ENCODE data around the gene PHF2. TPM values are rescaled to one million over a fixed set of nuclear protein-coding genes. Genes with fewer than 3 reads are reported as not detected.

The PHF2 gene
- total RNA-seq, 1 experiment from 2014 or later = 12.9 TPM

DNA sequence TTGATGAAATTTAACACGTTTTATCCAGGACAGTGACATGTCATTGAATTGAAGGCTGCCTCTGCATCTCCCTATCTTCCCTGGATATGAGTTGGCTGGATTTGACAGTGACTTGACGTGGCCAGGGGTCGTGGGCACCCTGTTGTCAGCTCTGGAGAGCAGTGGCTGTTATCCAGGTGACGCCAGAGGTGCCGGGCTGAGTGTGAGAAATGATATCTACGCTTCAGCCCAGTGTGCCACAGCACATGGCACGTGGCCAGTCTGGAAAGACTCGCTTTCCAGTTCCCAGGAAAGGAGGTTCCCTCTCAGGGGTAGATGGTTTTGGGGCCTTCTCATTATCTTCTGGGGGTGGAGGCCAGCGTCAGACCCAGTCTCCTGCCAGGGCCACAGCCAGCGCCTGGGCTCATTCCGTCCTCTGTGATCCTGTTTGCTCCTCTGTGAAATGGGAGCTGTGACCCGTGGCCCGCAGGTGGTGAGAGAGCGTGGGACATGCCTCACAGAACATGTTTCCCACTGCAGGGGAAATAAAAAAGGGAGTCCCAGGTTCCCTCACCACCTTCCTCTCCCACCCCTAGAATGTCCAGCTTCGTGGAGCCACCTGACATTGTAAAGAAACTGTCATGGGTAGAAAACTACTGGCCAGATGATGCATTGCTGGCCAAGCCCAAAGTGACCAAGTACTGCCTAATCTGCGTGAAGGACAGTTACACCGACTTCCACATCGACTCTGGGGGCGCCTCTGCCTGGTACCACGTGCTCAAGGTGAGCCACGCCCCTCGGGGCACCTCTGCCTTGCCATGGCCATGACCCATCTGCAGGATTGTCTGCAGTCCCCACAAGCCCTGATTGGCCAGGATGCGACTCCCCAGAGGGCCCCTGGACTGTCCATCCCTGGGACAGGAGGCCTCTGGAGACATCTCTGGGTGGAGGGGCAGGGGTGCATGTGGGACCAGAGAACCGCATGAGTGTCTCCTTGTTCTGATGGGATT, 76.5 kb downstream of the PHF2 start:
- in situ Hi-C loops (cut with HindIII; ENCODE audit: low pct_unique_long_range_greater_than_20kb, low sequenced_read_pairs) = no loop called here
- no peak for DNase-seq (ENCODE audit: low read depth, low spot score)

DNA sequence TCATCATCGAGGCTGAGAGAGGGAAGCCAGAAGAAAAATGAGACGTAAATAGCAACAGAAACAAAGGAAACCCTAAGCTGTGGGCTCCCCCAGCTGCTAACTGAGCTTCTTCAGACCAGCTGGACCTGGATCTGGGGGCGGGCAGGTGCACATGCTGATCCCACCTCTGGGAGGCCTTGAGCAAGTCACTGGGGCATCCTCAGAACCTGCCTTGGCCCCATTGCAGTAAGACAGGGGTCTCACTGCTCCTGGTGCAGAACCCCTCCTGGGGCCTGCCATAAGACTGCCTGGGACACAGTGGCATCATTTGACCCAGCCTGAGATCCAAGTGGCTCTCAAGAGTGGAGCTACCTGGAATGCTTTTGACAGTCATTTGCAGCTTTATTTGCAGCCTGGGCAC, 77.4 kb downstream of the PHF2 start:
- no peak for DNase-seq (ENCODE audit: low read depth, low spot score)
- in situ Hi-C loops (cut with HindIII; ENCODE audit: low pct_unique_long_range_greater_than_20kb, low sequenced_read_pairs) = no loop called here

DNA sequence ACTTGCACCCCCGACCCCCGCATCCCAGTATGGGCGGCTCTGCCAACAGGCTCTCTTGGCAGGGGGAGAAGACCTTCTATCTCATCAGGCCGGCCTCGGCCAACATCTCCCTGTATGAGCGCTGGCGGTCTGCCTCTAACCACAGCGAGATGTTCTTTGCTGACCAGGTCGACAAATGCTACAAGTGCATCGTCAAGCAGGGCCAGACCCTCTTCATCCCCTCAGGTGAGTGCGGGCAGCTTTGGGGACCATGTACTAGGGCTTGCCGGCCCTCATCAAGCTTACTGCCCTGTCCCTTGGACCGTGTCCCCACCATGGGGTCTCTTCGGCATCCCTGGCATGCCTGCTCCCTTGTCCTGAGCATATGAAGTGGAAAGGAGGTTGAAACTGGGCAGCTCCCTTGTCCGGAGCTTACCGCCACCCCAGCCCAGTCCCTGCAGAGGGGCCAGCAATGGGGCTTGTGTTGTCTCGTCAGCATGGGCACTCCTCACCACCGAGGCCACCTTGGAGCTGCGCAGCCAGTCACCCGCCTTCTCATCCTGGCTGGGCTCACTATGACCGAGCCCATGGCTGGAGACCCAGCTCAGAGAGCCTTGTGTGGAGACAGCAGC, 78.1 kb downstream of the PHF2 start:
- in situ Hi-C loops (cut with HindIII; ENCODE audit: low pct_unique_long_range_greater_than_20kb, low sequenced_read_pairs) = no loop called here
- no peak for DNase-seq (ENCODE audit: low read depth, low spot score)

DNA sequence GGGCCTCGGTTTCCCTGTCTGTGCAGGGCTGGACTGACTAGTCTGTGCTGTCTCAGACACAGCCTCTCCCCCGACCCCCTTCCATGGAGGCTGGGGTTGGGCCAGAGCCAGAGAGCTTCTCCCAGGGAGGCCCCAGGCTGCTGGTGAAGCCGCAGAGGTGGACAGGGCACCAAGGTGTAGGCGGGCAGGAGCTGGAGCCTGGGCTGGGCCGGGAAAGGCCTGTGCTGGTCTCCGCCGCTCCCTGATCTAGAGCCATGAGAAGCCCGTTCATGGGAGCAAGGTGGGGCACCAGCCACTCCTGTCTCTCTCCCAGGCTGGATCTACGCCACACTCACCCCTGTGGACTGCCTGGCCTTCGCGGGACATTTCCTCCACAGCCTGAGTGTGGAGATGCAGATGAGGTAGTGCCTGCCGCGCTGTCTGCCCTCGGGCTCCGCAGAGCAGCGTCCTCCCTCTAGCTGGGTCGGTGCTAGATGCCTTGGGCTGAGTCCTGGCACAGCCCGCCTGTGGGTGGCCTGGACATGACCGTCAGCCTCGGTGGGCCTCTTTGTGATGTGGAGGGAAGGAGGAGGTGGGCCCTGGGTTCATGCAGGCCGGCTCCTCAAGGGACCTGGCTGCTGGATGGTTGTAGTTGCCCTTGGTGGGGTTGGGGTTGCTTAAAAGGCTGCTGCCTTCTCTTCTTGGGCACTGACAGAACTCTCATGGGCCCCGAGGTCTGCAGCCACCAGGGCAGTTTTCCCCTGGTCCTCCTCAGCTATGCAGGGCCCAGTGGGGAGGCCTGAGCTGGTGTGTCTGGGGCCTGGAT, 79.4 kb downstream of the PHF2 start:
- DNase-seq (ENCODE audit: low read depth, low spot score) = no peak
- in situ Hi-C loops (cut with HindIII; ENCODE audit: low pct_unique_long_range_greater_than_20kb, low sequenced_read_pairs) = no loop called here

DNA sequence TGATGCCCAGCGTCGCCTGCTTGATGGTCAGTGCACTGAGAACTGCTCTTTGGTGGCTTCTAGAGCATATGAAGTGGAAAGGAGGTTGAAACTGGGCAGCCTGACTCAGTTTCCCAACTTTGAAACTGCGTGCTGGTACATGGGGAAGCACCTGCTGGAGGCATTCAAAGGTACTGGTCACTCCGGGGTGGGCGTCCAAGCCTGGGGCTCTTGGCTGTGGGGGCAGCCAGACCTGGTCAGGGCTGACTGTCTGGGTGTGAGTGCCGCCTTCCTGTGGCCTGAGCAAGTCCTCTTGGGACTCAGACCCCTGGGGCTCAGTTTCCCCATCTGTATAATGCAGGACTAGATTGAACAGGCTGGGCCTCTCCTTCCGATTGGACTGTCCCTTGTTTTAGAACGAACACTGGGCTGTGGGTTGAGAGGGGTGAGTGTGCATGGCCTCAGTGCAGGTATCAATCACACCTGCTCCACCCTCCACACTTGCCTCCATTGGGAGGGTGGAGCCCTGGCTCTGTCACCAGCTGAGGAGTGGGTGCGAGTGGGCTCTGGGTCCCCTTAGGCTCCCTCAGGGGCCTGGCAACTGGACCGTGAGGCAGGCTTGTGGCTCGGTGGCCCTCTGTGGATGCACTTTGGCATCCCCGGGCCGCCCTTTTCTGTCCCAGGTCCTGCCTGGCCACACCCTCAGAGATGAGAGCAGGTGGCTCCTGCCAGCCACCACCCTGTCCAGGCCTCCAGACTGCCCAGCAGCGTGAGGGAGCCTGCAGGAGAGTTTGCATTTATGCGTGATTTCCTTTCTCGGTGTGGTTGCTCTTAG, 80.2 kb downstream of the PHF2 start:
- no peak for DNase-seq (ENCODE audit: low read depth, low spot score)
- in situ Hi-C loops (cut with HindIII; ENCODE audit: low pct_unique_long_range_greater_than_20kb, low sequenced_read_pairs) = no loop called here

DNA sequence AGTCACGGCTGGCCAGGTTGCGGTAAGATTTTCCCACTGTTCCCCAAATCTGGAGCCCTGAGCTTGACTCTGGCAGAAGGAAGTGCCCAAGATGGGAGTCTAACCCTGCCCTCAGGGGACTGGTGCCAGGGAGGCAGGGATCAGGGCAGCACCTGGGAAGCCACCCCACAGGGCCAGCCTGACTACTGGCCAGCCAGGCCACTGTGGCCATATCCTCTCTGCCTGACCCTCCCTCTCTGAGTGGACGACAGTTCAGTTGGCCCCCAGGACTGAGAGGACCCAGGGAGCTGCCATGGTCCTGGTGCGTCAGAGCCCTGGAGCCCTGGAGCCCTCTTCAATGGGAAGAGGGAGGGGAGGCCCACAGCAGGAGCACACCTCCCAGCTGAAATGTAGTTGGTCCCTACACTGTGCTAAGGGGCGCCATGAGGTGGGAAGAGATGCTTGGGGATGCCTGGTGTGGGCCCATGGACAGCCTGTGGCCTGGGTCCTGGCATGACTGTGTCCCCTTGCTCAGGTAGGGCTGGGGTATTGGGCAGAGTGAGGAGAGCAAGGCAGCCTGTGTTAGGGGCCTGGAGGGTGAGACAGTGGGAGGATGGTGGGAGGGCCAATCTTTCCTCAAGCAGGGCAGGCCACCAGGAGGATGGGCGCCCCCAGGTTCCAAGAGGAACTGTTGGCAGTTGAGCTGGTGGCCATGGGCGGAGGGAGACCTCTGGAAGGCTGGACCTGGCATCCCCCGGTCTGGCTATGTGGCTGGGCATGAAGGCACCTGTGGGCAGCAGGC, 81.1 kb downstream of the PHF2 start:
- in situ Hi-C loops (cut with HindIII; ENCODE audit: low pct_unique_long_range_greater_than_20kb, low sequenced_read_pairs) = no loop called here
- DNase-seq (ENCODE audit: low read depth, low spot score) = no peak

DNA sequence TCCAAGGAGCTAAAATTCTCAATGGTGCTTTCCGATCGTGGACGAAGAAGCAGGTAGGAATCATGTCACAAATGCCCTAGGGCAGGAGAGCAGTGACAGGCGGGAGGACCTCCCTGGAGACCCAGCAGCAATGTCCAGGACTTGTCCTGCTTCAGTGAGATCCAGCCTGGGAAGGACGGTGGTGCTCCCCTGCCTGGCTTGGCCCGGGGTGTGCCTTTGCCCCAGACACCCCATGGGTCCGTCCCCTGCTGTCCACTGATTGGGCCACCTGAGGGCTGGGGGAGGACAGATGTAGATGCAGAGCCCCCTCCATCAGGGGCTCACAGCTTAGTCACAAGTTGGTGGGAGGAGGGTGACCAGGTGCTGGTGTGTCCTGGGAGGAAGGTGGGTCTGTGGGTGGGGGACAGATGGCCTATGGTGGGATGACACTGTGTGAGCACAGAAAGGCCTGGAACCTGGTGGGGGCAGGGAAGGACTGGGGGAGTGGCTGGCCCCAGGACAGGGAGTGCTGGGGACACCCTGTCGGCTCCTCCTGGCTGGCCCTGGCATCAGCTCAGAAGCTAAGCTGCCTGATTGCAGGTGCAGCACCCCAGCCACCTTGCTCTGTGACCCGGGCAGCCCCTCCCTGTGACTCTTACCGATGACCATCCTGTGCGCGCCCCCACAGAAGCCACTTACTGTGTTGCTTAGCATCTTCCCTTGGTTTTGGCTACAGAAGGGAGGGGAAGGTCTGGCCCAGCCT, 82.0 kb downstream of the PHF2 start:
- in situ Hi-C loops (cut with HindIII; ENCODE audit: low pct_unique_long_range_greater_than_20kb, low sequenced_read_pairs) = no loop called here
- no peak for DNase-seq (ENCODE audit: low read depth, low spot score)

DNA sequence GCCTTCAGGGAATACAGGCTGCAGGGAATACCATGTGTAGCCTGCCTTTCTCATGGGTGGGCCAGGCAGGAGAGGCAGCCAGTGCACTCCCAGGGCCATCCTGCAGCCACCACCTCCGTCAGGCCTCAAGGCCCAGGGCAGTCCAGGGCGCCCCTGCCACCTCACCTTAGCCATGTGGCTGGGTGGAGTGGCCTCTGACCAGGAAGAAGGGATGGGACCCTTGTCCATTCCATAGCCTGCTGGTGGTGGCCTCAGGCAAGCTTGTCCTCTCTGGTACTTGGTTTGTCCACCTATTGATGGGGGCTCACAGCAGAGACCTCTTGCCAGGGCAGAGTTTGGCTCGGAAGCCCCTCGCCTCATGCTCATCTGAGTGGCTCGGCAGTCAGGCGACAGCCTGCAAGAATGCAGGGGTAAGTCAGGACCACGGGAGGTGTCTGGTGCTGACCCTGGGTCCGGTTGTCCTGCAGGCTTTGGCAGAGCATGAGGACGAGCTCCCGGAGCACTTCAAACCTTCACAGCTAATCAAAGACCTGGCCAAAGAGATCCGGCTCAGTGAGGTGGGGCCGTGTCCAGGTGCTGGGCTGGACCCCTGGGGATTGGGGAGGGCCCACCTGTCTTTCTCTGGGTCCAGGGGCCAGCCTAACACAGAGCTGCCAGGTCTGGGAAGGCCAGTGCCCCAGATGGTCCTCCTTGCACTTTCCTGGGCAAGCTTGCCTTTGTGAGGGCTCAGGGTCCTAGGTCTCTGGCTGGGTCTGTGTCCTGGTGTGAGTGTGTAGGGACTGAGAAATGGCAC, 82.9 kb downstream of the PHF2 start:
- no peak for DNase-seq (ENCODE audit: low read depth, low spot score)
- in situ Hi-C loops (cut with HindIII; ENCODE audit: low pct_unique_long_range_greater_than_20kb, low sequenced_read_pairs) = no loop called here

DNA sequence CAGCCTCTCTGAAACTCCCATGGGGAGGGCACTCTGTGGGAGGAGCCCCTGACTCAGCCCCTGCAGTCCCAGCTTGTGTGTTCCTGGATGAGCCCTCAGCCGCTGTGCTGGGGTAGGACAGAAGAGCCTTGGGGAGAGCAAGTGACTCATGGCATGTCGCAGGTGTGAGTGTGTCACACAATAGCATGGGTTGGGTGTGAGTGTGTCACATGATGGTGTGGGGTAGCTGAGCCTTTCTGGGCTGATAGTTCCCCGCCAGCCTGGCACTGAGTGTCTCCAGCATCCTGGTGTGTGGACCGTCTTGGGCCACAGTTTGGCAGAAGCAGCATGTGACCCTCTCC, 83.4 kb downstream of the PHF2 start:
- in situ Hi-C loops (cut with HindIII; ENCODE audit: low pct_unique_long_range_greater_than_20kb, low sequenced_read_pairs) = no loop called here
- no peak for DNase-seq (ENCODE audit: low read depth, low spot score)

DNA sequence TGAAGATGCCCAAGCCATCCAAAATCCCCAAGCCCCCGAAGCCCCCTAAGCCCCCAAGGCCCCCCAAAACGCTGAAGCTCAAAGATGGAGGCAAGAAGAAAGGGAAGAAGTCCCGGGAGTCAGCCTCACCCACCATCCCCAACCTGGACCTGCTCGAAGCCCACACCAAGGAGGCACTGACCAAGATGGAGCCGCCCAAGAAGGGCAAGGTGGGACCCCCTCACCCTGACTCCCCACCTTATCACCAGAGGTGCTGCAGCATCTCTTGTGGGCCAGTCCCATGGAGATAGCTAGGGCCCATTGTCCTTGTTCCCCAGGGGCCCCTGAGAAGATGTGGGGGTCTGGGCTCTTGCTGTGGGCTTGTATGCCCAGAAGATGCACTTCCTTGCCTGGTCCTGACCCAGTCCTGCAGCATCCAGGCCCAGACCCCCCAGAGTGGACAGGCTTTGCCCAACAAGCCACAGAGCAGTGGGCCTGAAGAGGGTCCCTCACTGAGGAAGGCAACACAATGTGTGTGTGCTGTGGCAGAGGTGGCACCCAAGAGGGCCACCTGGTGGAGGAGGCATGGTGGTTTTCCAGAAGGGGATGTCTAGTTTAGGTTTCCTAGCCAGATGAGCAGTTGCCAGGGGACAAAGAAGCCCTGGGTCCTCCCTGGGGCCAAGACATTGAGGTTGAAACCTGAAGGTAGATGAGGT, 84.1 kb downstream of the PHF2 start:
- no peak for DNase-seq (ENCODE audit: low read depth, low spot score)
- in situ Hi-C loops (cut with HindIII; ENCODE audit: low pct_unique_long_range_greater_than_20kb, low sequenced_read_pairs) = no loop called here

DNA sequence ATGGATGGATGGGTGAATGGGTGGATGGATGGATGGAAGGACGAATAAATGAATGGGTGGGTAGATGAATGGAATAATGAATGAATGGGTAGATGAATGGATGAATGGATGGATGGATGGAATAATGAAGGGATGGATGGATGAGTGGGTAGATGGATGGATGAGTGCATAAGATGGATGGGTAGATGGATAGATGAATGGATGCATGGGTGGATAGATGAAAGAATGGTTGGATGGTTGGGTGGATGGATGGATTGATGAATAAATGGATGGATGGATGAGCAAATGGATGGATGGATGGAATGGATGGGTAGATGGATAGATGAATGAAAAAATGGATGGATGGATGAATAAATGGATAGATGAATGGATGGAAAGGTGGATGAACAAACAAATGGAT, 85.2 kb downstream of the PHF2 start:
- DNase-seq (ENCODE audit: low read depth, low spot score) = no peak
- in situ Hi-C loops (cut with HindIII; ENCODE audit: low pct_unique_long_range_greater_than_20kb, low sequenced_read_pairs) = no loop called here

DNA sequence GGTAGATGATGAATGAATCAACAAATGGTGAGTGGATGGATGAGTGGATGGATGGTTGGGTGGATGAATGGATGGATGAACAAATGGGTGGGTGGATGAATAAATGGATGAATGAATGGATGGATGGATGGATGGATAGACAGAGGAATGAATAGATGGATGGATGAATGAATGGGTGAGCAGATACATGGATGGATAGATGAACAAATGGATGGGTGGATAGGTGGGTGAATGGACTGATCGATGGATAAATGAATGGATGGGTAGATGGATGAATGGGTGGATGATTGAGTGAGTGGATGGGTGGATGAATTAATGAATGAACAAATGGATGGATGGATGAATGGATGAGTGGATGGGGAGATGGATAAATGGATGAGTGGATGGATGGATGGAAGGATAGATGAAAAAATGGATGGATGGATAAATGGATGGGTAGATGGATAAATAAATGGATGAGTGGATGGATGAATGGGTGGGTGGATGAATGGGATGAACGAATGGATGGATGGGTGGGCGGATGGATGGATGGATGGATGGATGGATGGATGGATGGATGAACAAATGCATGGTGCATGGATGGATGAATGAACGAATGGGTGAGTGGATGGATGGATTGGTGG, 85.7 kb downstream of the PHF2 start:
- DNase-seq (ENCODE audit: low read depth, low spot score) = no peak
- in situ Hi-C loops (cut with HindIII; ENCODE audit: low pct_unique_long_range_greater_than_20kb, low sequenced_read_pairs) = no loop called here

DNA sequence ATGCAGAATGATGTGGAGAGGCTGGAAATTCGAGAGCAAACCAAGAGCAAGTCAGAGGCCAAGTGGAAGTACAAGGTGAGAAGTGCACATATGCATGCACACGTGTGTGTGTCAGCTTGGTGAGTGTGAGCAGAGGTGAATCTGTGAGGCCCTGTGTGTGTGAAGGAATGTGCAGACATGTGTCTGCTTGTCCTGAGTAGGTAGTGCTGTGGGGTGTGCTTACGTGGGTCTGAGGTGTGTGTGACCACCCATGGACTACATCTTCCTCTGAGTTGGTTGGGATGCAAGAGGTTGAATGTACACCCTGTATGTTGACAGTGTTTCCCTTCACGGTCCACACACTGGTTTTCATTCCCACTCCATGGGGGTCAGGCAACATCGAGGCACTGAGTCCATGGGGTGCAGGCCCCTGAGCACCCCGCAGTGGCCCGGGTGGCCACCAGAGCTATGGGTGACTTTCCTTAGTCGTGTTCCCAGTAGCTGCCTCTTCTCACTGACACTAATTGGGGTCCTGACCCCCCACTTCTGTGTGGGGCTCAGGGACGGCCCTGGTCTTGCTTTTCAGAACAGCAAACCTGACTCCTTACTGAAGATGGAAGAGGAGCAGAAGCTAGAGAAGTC, 86.7 kb downstream of the PHF2 start:
- in situ Hi-C loops (cut with HindIII; ENCODE audit: low pct_unique_long_range_greater_than_20kb, low sequenced_read_pairs) = no loop called here
- DNase-seq (ENCODE audit: low read depth, low spot score) = no peak

DNA sequence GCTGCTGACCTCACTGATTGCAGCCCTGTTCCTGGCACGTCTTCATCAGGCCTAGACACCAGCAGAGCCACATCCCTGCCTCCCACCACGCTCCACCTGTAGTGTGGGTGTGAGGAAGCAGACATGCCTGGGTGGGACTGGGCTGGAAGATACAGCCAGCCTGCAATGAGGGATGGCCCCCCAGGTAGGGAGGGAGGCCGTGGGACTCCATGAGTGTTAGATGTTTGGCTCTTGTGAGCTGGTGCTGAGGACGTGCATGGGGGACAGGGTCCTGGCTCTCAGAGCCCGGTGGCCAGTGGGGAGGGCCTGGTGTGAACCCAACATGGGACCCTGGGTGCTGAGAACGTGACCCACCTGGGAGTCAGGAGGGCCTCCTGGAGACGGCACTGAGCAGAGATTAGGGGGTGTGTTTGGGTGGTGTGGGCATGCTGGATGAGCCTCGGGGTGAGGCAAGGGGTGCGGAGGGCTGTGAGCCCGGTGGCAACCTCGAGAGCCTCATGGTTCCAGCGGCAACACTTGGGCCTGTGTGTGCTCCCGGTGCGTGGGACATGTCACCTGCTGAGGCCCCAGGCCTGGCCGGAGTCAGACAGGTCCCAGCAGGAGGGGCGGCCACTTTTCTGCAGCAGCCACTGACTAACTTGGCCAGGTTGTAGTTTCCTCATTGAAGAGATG, 87.6 kb downstream of the PHF2 start:
- in situ Hi-C loops (cut with HindIII; ENCODE audit: low pct_unique_long_range_greater_than_20kb, low sequenced_read_pairs) = no loop called here
- DNase-seq (ENCODE audit: low read depth, low spot score) = no peak

Measured in SK-MEL-5 (cell line).